Astrocyte (in vitro differentiated cells and primary cell): Measurements from ENCODE around the gene OR4N2.
"Not testable (repeated sequence)": the region's sequence is repeated elsewhere in the genome, so short reads cannot be mapped to it uniquely, and the experiment has no call there.

Experiments used
- CTCF ChIP-seq: IDR thresholded peaks from 2 replicates; pipeline ENCODE4 v1.5.1; 2011; ENCODE audit warnings: low read depth, mild to moderate bottlenecking, inconsistent platforms, low read length, moderate library complexity; ENCODE audit not compliant: insufficient read depth
- EZH2 ChIP-seq: IDR thresholded peaks from 2 replicates; pipeline ENCODE4 v1.6.1; 2012; ENCODE audit warnings: mild to moderate bottlenecking, low read length, inconsistent platforms; ENCODE audit not compliant: insufficient read depth

GRCh38 chr14:19796520-19797108 lies 7.0 kb upstream of the OR4N2 start:
- TF ChIP-seq CTCF, EZH2: not testable (repeated sequence)
